GM18870 (cell line): ENCODE results near the gene HNRNPK.
"Not testable (repeated sequence)": the region's sequence is repeated elsewhere in the genome, so short reads cannot be mapped to it uniquely, and the experiment has no call there.

Experiments used
- ATAC-seq: cut with Tn5 transposase; IDR thresholded peaks from one replicate; pipeline ENCODE4 v1.9.1; 2021; ENCODE audit warnings: moderate library complexity; ENCODE audit not compliant: unreplicated experiment

Gene HNRNPK

DNA sequence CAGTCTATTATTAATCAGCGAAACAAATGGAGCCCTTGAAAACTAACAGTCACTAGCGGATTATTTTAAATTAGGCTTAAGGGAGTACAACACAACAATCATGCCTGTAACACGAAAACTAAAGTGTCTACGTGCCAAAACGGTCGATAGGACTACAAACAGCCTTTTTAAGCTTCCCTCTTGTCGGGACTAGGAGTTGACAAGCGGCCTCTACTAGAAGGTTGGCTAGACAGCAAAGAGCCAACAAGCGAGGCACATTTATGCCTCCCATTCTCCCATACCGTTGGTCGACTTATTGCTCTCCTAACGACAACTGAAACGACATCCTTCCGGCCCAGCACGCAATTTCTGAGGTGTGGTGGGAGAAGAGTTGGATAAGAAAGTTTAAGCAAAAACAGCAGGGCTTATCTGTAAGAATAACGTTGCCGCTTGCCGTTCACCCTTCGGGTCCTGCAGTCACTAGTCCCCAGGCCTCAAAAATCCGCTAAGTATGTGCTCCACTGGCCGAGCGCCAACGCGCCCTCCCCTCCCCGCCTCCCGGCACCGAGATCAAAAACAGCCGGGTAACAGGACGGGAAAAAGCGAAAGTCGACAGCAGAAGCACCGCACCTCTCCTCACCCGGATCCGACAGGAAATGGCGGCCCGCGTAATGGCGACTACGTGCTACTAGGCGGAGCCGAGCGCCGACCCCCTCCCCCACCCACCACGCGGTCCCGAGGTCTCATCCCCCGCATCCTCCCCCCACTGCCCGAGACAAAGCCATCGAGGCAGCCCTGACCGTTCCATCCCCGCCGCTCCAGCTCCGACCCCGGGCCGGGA is 813 bp downstream of the HNRNPK start:
- ATAC-seq: no peak

DNA sequence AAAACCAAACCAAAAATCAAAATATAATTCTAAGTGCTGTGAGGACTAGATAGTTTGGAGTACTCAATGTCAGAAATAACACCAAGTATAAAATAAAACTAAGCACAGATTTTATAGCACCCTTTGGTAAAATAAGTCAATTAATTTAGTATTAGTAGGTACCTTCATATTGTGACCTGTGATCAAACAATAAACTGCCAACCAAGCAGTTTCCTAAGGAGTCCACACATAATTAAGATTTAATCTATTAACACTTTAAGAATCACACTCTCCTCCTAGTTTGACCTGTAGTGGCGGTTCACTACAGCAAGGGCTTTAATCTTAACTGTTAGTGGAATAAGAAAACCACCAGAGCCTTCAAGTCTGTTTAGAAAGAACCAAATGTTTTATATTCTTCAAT is 2.8 kb downstream of the HNRNPK start:
- no peak for ATAC-seq

DNA sequence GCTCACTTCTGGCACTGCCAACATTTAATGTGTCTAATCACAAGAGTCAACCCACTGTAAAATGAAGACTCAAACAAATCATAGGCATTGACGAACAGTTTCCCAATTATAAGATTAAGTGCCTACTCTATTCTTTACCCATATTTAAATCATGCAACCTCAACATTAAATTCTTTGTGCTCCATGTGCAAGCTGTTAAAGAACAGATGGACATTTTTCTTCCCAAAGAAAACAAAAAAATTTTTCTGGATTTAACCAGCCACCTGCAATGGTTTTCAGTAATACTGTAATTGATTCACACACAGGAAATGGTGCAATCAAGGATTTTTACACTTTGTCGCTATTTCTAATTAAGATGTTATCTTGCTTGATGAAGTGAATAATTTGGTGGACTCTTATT is 3.6 kb downstream of the HNRNPK start:
- ATAC-seq: no peak

DNA sequence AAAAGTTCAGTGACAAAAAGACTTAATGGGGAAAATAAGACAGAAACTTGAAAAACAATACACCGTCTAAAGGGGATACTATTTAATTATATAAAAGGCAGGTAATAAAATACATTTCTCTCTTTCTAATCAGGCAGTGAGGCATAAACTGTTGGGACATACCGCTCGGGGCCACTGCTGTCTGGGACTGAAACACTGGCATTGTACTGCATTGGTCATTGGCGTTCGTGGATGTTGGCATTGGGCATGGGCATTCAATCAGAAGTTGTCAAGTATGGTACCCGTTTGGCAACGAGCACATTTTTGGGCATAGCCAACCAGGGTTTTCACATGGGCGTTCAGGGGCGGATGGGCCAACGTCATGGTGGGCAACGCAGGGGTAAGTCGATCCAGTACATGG is 4.7 kb downstream of the HNRNPK start:
- no peak for ATAC-seq

DNA sequence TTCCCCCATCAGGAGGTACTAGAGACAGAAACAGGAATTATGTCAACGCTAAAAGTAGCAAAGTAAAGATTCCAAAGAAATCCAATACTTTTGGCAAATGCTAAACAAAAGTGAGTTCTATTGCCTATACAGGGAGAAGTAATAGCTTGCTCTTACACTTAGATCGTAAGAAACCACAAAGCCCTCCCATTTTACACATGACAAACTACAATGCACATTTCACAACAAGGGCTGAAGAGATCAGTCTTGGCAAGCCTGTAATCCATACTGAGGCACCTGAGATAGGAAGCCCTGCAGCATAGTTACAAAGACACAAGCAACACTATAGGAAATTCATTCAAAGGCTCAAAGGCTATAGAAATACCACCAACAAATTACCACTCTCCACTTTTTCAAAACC is 7.7 kb downstream of the HNRNPK start:
- no peak for ATAC-seq

DNA sequence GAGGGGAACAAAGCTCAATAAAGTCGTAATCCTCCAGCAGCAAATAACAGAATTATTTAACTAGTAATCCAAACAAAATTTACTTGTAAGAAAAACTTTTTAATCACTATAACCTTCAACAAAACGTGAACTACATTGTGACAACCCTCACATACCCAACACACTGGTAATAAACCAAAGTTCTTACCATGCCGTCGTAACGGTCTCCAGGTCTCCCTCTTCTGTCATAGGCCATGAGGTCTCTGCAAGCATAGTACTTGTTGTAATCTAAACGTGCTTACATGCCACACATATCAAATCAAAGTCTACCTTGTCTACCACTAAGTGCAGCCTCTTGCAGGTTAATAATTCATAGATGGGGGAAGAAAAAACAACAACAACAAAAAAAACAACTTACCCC is 8.5 kb downstream of the HNRNPK start:
- no peak for ATAC-seq

DNA sequence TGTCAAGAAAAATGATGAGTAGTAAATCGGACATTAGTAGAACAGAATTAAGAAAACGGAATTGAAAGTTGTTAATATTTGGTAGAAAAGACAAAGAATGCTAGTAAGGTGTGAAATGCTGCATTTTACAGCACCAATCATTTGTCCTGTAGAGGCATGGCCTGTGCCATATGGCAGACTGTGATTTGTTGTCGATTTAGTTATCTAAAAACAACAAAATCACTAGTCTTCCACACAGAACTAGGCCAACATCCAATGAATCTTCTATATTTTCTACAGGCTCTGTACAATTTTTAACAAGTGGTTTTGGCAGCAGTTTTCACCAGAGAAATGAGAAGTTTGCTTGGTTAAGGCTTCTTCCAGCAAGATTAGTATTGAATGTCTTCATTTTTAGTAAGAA is 10.4 kb downstream of the HNRNPK start:
- ATAC-seq: no peak

DNA sequence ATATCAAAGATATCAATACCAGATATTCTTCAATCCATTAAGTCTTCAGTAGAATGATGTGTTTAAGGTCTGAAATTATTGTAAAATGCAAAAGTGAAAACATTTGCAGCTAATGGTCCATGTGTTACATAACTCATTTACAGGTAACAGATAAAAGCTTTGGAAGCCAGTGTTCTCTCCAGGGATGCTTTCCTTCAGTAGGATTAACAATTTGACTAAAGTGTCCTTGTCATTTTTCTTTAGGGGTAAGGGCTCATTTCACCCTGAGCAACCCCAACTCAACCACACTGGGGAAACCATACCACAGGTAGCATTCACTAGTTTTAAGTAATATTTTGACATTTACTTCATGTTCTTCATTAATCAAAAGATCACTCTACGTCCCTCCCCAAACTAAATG is 12.9 kb downstream of the HNRNPK start:
- no peak for ATAC-seq

DNA sequence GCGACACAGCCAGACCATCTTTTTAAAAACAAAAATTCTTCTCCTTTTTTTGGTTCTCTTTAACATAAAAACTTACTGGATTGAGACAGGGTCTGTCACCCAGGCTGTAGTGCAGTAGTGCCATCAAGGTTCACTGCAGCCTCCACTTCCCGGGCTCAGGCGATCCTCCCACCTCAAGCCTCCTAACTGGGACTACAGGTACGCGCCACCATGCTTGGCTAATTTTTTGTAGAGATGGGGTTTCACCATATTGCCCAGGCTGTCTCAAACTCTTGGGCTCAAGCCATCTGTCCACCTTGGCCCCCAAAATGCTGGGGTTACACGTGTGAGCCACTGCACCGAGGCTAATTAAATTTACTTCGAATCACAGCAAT is 13.8 kb downstream of the HNRNPK start:
- ATAC-seq: no peak

DNA sequence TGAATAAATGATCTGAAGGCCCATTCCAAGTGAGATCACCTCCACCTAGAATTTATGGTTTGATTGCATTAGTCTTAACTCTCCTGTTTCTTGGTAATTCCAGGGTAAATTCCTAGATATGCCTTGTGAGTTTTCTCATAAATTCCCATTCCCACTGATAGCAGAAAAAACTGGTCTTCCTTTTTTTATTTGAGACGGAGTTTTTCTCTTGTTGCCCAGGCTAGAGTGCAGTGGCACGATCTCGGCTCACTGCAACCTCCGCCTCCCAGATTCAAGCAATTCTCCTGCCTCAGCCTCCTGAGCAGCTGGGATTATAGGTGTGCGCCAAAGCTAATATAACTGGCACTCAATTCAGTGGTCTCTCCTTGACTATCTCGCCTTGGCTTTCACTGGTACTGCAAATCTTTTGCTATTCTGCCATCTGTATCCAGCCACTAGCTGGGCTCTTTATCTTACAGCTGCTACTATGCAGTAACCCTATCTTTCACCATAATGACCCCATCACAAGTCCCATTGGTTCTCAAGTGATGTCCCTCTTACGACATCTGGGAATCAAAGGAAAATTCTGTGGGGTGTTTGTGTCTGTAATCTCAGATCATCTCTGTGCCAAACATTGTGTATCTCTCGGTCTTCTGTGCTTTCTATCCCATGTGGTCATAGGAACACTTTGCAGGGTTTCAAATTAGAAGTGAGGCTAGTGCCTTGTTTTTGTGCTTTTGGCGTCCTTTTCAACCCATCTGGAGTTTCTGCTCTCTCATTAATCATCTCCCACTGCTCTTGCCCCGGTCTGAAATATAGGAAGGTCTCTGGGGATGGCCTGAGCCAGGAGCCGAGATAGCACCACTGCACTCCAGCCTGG is 14.4 kb downstream of the HNRNPK start:
- ATAC-seq: no peak

DNA sequence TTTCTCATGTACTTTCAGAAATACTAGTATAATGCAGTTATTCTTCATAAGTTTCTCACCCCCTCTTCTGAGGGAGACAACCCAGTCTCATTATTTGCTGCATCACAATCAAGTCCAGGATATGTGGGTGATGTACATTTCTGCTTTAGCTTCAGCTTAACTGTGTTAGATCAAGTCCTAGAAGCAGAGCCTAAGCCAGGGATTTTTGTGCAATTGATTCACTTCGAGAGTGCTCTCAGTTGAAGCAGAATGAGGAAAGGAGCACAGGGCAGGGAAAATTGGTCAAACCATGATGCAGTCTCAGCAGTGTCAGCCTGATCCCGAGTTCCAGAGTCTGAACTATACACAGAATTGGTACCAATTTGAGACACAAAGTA is 15.1 kb downstream of the HNRNPK start:
- ATAC-seq: no peak

DNA sequence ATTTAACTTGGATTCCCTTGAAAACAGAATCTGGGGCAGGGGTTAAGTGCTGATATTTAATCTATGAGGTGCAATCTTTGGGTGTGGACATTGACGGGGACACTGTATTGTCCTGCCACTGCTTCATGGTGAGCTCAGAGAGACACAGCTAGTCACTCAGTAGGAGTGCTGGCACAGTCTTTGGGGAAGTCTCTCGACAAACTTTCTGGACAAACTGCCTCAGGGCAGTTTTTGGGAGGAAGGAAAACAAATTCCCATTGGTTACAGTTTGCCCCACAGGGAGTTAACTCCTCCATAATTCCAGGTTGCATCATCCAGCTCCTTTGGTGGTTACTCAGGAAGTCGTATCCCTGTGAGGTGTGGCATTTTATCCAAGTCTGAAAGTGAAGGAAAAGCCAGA is 17.9 kb downstream of the HNRNPK start:
- no peak for ATAC-seq

DNA sequence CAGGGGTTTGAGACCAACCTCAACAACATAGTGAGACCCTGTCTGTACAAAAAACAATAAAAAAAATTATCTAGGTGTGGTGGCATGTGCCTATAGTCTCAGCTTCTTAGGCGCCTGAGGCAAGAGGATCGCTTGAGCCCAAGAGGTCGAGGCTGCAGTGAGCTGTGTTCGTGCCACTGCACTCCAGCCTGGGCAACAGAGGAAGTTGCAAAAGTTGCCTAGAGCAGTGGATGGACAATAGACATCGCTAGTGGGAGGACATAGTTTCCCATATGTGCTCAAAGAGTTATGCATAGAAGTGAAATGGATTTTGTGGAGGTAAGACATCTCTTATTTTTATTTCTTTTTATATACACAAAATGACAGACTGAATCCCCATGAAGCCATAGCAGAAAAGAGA is 19.0 kb downstream of the HNRNPK start:
- ATAC-seq: no peak

DNA sequence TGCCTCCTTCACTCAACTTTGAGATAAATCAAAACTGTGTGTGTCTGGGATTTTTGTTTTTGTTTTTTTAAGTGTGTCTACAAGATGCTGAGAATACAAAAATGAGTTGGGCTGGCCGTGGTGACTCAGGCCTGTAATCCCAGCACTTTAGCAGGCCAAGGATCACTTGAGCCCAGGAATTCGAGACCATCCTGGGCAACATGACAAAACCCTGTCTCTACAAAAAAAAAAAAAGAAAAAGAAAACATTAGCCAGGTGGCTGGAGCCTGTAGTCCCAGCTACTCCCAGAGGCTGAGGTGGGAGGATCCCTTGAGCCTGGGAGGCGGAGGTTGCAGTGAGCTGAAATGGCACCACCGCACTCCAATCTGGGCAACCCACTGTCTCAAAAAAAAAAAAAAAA is 21.0 kb downstream of the HNRNPK start:
- ATAC-seq: no peak

DNA sequence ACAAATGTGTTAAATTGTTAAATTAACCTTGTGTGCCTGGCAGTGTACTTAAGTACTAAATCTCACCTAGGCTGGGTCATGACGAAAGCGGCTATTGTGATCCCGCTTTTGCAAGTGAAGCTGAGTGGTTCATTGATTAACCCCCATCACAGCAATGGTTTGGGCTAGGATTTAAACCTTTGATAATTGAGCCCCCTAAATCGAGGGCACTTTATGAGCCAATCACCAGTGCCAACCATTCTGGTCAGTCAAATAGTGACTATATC is 22.8 kb downstream of the HNRNPK start:
- no peak for ATAC-seq

DNA sequence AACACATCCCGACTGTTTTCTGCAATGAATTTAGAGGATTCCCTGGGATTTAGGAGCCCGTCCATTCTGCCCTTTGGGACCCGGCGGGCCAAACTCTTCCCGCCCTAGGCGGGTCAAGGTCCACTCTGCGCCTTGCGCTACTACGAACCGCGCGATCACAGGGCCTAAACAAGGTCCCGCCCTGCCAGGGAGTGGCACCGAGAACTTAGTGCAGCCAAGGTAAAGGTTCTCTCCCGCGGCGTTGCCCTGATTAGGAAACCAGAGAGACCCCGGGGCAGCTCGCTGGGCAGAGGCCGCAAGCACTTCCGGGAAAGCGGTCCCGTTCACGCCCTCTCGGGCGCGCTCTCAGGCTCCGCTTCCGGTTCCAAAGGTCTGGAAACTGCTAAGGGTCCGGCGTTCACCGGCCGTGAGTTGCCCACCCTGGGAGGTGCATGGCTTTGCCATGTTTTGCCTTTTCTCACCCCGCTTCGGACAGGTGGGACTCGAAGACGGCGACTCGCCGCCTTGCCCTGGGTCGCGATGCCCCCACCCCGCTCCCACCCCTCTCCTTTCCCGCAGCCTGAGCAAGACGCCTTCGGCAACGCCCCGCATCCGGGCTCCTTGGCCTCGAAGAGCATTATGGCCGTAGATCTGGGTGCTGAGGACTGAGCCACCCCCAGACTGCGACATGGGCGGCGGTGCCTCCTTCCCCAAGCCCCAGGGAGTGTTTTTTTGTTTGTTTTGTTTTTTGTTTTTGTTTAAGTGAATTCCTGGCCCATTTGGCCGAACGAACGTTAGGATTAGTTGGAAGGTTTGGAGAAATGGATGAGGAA is 23.4 kb downstream of the HNRNPK start:
- peak; percentile 74 for ATAC-seq

DNA sequence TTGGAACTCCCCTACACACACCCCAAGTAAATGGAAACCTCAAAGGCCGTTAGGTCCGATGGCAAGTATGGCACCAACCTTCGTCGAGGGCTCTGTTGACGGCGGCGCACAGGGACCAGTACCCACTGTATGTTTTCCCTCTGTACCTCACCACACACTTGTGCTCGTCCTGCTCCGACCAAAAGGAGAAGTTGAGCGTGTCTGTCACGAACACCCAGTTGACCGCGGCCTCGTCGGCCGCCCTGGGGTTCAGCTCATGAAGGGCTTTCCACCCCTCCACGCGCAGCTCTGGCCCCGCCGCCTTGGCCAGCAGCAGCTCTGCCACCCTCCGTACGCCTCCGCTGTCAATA is 24.0 kb downstream of the HNRNPK start:
- ATAC-seq: peak; percentile 36

DNA sequence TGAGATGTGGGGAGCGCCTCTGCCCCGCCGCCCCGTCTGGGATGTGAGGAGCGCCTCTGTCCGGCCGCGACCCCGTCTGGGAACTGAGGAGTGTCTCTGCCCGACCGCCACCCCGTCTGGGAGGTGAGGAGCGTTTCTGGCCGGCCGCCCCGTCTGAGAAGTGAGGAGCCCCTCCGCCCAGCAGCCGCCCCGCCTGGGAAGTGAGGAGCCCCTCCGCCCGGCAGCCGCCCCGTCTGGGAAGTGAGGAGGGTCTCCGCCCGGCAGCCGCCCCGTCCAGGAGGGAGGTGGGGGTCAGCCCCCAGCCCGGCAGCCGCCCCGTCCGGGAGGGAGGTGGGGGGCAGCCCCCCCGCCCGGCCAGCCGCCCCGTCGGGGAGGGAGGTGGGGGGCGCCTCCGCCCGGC is 31.9 kb downstream of the HNRNPK start:
- ATAC-seq: not testable (repeated sequence)

DNA sequence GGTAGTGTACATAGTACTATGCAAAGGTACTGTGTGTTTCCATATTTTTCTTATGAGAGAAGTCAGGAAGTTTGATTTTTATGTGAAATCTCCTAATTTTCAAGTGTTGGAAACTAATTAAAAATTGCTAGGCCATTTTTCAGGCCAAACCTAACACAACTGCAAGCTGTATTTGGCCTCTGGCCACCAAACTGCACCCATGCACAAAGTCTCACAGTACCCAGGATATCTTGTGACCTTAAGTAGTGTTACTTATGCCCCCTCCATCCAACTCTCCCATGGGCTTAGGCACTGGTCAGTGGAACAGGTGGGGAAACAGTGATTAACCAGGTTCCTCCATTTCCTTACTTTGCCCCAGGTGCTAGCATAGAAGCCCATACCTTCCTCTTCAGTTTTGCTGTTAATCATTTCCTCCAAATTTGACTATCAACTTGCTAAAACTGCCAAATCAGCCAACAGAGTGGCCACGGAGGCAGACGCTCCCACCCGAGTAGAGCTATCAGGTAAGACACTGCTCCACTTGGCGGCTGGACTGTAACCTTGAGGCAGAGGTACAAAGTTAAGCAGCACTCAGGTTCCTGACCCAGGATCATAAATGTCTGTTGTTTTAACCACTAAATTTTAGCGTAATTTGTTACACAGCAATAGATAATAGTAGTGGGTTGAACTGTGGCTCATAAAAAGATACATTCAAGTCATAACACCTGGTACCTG is 39.3 kb downstream of the HNRNPK start:
- no peak for ATAC-seq

DNA sequence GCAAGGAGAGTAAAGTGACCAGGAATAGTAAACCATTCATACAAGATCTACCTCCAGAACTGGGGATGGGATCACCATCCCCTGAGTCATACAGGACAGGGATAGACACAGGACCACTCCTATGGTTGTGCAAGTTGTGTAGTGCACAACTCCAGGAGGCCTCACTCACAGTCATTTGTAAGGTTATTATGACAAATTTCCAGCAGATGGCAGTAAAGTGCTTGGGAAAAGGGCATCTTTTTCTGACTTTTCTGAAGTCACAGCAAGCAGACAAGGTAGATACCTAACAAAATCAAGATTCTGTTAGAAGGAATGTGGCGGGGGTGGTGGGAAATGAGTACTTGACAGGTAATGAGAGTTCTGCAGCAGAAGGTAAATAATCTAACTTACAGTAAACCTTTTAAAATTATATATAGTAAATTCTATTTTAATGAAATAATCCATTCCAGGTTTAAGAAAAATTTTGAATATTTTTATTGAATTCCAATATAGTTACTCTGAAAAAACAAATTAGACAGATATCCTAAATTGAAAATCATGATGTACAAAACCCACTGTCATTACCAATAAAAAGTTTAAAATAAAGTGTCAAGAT is 42.1 kb downstream of the HNRNPK start:
- peak; percentile 54 for ATAC-seq

DNA sequence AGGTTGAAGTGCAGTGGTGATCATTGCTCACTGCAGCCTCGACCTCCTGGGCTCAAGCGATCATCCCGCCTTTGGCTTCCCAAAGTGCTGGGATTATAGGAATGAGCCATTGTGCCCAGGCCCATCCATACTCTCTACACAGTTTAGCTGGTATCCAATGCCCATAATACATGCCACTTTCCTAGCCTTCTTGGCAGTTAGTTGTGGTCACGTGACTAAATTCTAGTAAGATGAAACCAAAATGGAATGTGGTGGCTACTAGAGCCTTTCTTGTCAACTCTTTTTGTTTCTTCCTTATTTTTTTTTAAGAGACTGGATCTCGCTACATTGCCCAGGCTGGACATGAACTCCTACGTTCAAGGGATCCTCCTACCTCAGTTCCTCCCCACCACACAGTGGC is 43.5 kb downstream of the HNRNPK start:
- no peak for ATAC-seq
